Middle frontal gyrus (tissue), 1 donor: Measurements from ENCODE around the gene CSF2.
"Not testable (repeated sequence)": the region's sequence is repeated elsewhere in the genome, so short reads cannot be mapped to it uniquely, and the experiment has no call there.

Experiments used
- DNase-seq: peaks from one replicate; pipeline ENCODE4 v3.0.0-alpha.2; 2015; ENCODE audit warnings: low spot score; ENCODE audit errors: extremely low spot score

The CSF2 gene

DNA sequence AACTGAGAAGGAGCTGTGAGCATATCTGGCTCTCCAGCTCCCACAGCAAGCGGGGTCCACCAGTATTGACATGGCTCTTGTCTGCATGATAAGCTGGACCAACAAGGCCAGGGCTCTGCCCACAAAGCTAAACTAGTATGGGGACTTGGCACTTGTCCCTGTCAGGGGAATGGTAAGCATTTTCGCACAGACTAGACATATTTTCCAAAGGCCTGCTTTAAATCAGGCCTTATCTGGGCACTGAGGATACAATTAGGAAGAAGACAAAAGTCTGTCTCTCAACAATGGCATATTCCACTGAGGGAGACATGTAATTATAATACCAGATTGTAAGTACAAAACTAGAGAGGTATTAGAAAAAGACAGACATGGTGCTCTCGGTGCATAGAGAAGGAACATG is 32.1 kb downstream of the CSF2 start:
- DNase-seq, result no peak

DNA sequence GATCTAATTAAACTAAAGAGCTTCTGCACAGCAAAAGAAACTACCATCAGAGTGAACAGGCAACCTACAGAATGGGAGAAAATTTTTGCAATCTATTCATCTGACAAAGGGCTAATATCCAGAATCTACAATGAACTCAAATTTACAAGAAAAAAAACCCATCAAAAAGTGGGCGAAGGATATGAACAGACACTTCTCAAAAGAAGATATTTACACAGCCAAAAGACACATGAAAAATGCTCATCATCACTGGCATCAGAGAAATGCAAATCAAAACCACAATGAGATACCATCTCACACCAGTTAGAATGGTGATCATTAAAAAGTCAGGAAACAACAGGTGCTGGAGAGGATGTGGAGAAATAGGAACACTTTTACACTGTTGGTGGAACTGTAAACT is 34.9 kb downstream of the CSF2 start:
- DNase-seq, result not testable (repeated sequence)

DNA sequence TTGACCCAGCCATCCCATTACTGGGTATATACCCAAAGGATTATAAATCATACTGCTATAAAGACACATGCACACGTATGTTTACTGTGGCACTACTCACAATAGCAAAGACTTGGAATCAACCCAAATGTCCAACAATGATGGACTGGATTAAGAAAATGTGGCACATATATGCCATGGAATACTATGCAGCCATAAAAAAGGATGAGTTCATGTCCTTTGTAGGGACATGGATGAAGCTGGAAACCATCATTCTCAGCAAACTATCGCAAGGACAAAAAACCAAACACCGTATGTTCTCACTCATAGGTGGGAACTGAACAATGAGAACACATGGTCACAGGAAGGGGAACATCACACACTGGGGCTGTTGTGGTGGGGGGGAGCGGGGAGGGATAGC is 35.4 kb downstream of the CSF2 start:
- not testable (repeated sequence) for DNase-seq

DNA sequence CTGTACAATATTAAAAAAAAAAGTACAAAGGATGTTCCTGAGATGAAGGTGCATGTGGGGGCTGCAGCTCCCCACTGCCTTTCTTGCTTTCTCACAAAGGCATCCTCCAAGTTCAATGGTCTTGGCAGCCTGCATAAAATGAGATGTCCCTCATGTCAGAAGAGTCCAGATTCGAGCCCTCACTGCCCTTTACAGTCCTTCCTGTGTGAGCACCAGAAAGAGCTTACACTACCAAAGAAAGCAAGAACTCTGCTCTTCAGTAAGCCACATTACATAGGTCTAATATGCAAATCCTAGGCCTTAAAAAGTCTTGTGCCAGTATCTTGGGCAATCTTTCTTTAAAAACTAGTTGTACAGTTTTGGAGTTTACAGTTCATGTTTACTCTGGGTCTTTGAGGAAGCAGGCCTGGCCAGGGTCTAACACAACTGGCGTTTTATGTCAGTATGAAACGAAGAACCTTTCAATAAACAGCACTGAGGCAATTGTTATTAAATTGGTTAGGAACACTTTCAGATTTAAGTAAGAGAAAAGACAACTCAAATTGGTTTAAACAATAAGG is 36.0 kb downstream of the CSF2 start:
- DNase-seq, result no peak

DNA sequence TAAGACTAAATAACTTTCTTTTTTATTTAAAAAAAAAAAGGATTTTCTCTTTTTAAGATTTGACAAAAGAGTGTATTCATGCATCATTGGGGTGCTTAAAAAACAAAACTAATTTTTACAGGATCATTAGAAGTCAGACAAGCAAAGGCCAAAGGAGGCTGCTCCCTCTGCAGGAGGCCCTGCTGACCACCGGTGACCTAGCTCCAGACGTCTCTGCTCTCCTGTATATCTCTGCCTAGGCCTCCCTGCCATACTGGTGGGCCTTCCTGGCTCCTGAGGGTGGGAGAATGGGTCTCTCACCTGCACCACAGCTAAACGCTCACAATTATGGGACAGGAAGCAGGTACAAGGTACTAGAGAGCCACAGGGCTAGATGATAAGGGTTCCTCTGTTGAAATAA is 36.6 kb downstream of the CSF2 start:
- DNase-seq, result no peak

DNA sequence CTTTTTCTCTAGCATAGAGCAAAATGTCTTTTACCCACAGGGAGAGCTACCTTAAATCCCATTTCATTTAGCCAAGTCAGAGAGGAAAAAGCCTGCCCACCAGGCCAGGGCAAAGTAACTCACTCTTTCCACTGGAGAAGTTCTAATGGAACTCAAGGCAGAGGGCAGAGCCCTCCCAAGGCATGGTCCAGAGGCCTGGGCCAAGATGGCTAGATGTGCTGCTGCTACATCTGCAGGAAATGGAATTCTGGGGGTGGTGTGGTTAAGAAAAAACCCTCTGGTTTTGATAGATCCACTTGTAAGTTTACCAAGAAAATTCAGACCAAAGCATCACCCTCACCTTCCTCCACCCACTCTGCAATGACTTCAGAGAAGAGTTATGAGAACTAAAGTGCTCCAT is 37.3 kb downstream of the CSF2 start:
- DNase-seq, result no peak

DNA sequence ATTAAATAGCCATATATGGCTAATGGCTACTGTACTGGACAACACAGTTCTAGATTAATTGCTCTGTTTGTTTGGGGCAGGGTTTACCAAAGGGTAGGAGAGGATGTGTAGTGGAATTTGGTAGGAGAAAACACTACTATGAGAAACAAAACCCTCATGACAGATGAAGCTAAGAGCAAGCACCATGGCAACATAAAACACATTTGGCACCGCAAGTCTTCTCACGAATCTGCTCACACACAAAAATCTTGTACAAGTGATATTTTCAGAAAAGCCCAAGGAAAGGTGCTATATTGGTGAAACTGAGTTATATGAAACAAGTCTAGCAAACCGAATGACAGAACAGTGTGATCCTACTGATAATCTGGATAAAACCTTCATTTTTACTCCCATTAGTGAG is 38.5 kb downstream of the CSF2 start:
- no peak for DNase-seq

DNA sequence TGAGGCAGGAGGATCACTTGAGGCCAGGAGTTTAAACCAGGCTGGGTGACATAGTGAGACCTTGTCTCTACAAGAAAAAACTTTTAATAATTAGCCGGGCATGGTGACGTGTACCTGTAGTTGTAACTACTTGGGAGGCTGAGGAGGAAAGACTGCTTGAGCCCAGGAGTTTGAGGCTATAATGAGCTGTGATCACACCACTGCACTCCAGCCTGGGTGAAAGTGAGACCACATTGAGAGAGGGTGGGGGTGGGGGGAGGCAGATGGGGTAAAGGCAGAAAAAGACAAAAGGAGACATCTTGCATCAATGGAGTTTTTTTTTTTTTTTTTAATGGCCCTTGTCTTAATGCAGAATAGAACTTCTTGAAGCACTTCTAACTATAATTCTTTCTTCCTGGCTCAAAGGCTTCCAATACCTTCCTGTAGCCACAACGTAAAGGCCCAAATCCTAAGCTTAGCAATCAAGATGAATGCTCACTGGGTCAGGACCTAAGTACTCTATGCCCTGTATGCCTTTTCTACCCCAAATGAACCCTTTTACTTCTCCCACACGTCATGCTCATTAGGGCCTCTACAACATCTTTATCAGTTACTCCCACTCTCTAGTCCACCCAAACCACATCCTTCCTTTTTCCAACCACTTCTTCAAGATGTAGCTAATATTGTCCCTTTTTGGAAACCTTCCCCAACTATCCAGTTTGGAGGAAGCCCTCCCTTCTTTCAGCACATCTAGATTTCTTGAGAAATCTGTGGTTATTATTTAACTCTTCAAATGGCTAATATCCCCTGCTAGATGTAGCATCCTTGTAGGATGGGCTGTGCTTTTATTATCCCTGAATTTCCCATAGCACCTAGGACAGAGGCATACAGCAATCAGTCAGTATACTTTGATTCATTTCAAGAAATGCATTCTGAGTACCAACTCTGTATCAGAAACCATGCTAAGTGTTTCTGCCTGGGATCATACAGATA is 40.8 kb downstream of the CSF2 start:
- no peak for DNase-seq

DNA sequence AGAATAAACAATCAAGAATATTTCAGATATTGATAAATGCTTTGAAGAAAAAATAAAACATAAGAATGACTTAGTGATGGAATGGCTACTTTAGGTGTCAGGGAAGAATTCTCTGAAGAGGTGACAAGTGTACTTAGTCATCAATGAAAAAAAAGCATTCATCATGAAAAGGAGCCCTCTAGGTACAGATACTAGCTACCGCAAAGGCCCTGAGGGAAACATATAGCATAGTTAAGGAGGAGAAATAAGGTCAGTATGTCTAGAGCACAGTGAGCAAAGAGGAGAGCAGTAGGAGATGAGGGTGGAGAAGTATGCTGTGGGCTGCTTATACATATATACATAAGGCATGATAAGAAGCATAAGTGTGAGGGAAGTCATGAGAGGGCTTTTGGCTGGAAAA is 41.8 kb downstream of the CSF2 start:
- DNase-seq, result no peak

DNA sequence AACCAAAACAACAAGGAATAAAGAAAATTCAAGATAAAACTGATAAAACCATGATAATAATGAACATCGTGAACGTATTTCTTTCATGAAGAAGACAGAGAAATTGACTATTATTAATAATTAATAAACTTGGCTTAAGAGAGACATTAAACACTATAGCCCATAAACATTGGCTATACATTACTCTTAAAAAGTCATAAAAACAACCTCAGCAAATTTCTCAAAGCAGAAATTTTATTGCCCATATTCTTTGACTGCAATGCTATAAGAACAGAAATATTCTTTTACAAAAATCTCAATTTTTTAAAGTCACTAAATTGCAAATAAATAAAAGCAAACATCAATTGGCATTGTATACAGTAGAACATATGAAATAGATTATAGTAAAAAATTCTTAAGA is 42.5 kb downstream of the CSF2 start:
- no peak for DNase-seq

DNA sequence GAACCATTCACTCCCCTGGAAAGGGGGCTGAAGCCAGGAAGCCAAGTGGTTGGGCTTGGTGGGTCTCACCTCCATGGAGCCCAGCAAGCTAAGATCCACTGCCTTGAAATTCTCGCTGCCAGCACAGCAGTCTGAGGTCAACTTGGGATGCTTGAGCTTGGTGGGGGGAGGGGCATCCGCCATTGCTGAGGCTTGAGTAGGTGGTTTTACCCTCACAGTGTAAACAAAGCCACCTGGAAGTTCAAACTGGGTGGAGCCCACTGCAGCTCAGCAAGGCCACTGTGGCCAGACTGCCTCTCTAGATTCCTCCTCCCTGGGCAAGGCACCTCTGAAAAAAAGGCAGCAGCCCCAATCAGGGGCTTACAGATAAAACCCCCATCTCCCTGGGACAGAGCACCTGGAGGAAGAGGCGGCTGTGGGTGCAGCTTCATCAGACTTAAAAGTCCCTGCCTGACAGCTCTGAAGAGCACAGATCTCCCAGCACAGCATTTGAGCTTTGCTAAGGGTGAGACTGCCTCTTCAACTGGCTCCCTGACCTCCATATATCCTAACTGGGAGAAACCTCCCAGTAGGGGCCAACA is 43.4 kb downstream of the CSF2 start:
- not testable (repeated sequence) for DNase-seq

DNA sequence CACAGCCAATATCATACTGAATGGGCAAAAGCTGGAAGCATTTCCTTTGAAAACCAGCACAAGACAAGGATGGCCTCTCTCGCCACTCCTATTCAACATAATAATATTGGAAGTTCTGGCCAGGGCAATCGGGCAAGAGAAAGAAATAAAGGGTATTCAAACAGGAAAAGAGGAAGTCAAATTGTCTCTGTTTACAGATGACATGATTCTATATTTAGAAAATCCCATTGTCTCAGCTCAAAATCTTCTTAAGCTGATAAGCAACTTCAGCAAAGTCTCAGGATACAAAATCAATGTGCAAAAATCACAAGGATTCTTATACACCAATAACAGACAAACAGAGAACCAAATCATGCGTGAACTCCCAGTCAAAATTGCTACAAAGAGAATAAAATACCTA is 47.1 kb downstream of the CSF2 start:
- DNase-seq, result not testable (repeated sequence)

DNA sequence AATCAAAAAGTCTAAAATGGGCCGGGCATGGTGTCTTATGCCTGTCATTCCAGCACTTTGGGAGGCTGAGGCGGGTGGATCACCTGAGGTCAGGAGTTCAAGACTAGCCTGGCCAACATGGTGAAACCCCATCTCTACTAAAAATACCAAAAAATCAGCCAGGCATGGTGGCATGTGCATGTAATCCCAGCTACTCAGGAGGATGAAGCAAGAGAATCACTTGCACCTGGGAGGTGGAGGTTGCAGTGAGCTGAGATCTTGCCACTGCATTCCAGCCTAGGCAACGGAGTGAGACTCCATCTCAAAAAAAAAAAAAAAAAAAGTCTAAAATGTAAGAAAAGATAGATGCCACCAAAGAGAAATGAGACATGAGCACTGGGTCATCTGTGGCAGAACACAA is 49.4 kb downstream of the CSF2 start:
- DNase-seq, result not testable (repeated sequence)

DNA sequence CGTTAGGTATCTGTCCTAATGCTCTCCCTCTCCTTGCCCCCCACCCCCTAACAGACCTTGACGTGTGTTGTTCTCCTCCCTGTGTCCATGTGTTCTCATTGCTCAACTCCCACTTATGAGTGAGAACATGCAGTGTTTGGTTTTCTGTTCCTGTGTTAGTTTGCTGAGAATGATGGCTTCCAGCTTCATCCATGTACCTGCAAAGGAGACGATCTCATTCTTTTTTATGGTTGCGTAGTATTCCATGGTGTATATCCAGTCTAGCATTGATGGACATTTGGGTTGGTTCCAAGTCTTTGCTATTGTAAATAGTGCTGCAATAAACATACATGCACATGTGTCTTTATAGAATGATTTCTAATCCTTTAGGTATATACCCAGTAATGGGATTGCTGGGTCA is 50.0 kb downstream of the CSF2 start:
- DNase-seq, result not testable (repeated sequence)
